ENCODE results near the gene TBC1D22B.

The TBC1D22B gene

DNA sequence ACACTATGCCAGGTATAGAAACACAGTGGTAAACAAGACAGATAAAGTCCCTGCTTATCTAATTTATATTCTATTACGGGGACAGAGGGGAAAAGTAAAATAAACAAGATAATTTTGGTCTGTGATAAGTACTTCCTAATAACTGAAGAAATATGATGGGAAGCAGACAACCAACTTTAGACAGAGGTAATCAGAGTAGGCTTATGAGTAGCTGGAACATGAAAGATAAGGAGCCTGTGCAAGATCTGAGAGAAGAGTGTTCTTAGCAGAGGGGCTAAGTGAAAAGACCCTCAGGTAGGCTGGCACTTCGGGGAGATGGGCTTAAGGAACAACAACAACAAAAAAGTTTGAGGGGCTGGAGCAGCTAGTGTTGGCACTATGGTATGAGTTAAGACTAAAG is 100.3 kb downstream of the TBC1D22B start:
- DNase-seq (ENCODE audit: low read depth) = no peak
- TF ChIP-seq, protein P1, sequence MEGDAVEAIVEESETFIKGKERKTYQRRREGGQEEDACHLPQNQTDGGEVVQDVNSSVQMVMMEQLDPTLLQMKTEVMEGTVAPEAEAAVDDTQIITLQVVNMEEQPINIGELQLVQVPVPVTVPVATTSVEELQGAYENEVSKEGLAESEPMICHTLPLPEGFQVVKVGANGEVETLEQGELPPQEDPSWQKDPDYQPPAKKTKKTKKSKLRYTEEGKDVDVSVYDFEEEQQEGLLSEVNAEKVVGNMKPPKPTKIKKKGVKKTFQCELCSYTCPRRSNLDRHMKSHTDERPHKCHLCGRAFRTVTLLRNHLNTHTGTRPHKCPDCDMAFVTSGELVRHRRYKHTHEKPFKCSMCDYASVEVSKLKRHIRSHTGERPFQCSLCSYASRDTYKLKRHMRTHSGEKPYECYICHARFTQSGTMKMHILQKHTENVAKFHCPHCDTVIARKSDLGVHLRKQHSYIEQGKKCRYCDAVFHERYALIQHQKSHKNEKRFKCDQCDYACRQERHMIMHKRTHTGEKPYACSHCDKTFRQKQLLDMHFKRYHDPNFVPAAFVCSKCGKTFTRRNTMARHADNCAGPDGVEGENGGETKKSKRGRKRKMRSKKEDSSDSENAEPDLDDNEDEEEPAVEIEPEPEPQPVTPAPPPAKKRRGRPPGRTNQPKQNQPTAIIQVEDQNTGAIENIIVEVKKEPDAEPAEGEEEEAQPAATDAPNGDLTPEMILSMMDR (conservative IDR thresholded peaks at IDR 0.05; ENCODE audit: low read depth, low read length) = no peak
- H3K4me3 ChIP-seq (ENCODE audit: low read length) = no peak overlapping the region

DNA sequence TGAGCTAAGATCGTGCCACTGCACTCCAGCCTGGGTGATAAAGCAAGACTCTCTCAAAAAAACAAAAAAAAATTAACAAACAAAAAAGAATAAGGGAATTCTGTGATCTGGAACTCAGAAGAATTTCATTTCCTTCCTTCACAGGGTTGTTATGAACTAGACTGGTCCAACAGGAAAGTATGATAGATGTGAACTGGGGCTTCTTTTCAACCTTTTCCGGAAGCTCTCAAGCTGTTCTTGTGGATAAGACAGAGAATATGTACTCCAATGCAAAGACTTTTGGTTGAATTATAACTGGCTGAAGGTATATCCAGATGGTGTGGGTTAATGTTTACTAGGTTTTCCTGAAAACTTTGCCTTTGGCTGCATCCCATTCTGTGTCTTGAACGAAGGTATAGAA is 101.5 kb downstream of the TBC1D22B start:
- DNase-seq (ENCODE audit: low read depth) = no peak
- TF ChIP-seq, protein P1 (conservative IDR thresholded peaks at IDR 0.05; ENCODE audit: low read depth, low read length) = no peak
- no peak overlapping the region for H3K4me3 ChIP-seq (ENCODE audit: low read length)

DNA sequence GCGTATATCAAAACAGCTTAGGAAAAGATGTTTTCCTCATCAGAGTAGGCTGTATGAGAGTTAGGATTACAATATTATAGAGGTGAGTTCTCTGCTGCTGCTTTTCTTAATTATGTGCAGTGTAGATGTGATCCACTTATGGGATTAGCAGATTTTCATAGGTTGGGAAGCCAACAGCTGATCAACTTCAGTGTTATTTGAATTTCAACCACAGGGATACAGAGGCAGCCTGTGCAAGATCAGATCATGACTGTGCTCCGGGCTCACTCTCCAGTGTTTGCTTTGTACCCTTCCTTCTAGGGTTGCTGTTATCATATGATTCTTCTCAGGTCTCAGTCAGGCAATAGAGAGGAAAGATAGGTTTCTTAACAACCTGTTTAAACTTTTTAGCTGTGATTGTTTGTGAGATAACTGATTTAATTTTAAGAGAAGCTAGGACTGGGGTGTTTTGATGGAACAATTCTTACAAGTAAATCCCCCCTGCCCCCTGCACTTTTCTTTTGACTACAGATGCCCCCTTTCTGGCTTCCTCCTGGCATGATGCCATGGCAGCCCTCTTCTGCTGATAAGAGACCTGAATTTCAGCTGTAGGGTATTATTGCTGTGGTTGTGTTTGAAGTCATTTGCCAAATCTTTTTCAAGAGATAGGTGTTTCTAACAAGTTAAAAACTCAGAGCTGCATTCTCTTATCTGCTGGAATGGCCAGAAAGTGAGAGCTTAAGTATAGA is 104.7 kb downstream of the TBC1D22B start:
- peak; percentile 17 for DNase-seq (ENCODE audit: low read depth)
- TF ChIP-seq, protein P1 (conservative IDR thresholded peaks at IDR 0.05; ENCODE audit: low read depth, low read length) = no peak
- no peak overlapping the region for H3K4me3 ChIP-seq (ENCODE audit: low read length)

DNA sequence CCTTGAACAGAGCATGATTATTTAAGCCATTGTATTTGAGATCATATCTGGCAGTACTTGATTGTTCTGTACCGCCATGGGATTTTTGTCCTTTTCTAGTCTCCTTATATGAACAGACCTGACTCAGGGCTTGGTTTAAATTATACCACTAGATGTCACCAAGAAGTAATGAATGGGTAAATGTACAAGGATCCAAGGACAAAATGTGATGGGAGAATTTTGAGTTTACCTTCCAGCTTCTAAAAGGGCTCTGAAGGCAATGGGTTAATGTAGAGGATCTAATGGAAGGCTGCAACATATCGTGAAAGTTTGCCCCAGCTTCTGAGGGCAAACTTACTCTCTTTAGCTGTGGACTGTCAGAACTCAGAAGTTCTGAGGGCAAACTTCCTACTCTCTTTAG is 108.2 kb downstream of the TBC1D22B start:
- TF ChIP-seq, protein P1 (conservative IDR thresholded peaks at IDR 0.05; ENCODE audit: low read depth, low read length) = peak; percentile 13
- no peak for DNase-seq (ENCODE audit: low read depth)
- no peak overlapping the region for H3K4me3 ChIP-seq (ENCODE audit: low read length)

DNA sequence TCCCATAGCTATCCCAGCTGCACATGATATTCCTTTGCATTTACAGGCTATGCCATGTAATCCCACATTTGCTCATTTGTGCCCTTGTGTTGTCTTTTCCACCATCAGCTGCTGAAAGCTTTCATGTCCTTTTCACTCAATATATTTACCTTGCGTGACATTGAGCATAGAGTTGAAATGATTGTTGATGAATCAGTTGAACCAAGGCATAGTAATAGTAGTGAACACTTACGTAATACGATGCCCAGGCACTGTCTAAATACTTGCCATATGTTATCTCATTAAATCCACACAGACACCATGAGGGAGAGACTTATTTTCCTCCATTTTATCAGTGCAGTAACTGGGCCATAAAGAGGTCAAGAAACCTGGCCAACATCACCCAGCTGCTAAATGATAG is 109.3 kb downstream of the TBC1D22B start:
- TF ChIP-seq, protein P1 (conservative IDR thresholded peaks at IDR 0.05; ENCODE audit: low read depth, low read length) = no peak
- DNase-seq (ENCODE audit: low read depth) = no peak
- no peak overlapping the region for H3K4me3 ChIP-seq (ENCODE audit: low read length)

- TF ChIP-seq, protein P1 (conservative IDR thresholded peaks at IDR 0.05; ENCODE audit: low read depth, low read length) = no peak
- no peak for DNase-seq (ENCODE audit: low read depth)
- H3K4me3 ChIP-seq (ENCODE audit: low read length) = no peak overlapping the region
Measured at GRCh38 chr6:37368961-37369320, 111.4 kb downstream of the TBC1D22B start.

All from retinal pigment epithelial cell (primary cell).